Epithelial cell of umbilical artery (primary cell): ENCODE data around the gene TIGD6. TPM values are rescaled to one million over a fixed set of nuclear protein-coding genes. Genes with fewer than 3 reads are reported as not detected.

Experiments used
- total RNA-seq: library from RNA; depleted of rRNA; stranded (reverse); fragments of >200 nt; gene quantifications from 2 replicates; pipeline ENCODE4 v1.2.3, GENCODE V29; 2014

The TIGD6 gene
- 3.6 and 4.0 TPM in 2 replicates for total RNA-seq

GRCh38 chr5:150000256-150000989, at the start of gene TIGD6, which contains the start of gene HMGXB3:
Gene TIGD6, minus strand, starts transcription at chr5:150000654. Its CDS starts 4,306 bp downstream, at chr5:149996348.
Gene HMGXB3, plus strand, starts transcription at chr5:150000739. Its CDS starts 4,114 bp downstream, at chr5:150004853.

GRCh38 chr5:149960272-149961185, 39.9 kb downstream of the TIGD6 start, which contains the start of gene SLC26A2:
Gene SLC26A2, plus strand, starts transcription at chr5:149960758. Its CDS starts 16,895 bp downstream, at chr5:149977653.

DNA sequence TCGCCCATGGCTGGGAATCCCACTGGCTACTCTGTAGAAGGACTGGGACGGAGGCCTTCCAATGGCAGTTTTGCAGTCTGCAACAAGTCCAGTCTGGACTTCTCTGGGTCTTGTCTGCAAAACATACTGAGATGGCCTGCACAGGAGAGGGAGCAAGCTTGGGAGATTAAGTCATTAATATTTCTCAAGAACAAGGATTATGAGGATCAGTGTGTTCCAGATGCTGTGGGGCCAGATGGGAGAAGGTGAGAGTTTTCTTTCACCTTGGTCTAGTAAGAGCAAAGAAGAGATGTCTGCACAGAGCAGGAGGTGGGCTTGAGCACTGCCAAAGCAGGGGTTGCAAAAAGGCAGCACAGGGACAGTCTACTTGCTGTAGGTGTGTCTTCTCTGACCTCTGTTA, 55.8 kb downstream of the TIGD6 start, which contains the start of gene PDE6A:
Gene PDE6A, minus strand, starts transcription at position 128 of the 400 bp plus-strand sequence. Its CDS starts 120 bp downstream, at position 8.

Other genes starting within 250 kb of the TIGD6 start
- not detected in 2 replicates for gene PDE6A, start 55.9 kb downstream of the TIGD6 start, total RNA-seq
- 13.6 and 22.3 TPM in 2 replicates for gene SLC26A2, start 39.9 kb downstream of the TIGD6 start, total RNA-seq
- 21.4 and 27.4 TPM in 2 replicates for gene HMGXB3, start 85 bp upstream of the TIGD6 start, total RNA-seq
- not detected in 2 replicates for gene CSF1R, start 85.9 kb upstream of the TIGD6 start, total RNA-seq
- gene PDGFRB, start 155.2 kb upstream of the TIGD6 start, total RNA-seq: 0.97 and 11.9 TPM in 2 replicates
- not detected in 2 replicates for gene CDX1, start 166.1 kb upstream of the TIGD6 start, total RNA-seq
- gene SLC6A7, start 189.4 kb upstream of the TIGD6 start, total RNA-seq: not detected in 2 replicates